ENCODE results near the gene FCRL5. TPM values are rescaled to one million over a fixed set of nuclear protein-coding genes. Genes with fewer than 3 reads are reported as not detected.

Gene FCRL5
- total and polyA plus RNA-seq, 7 donors, result 0.01 to 0.46 (median 0.07) TPM; not detected in 2

DNA sequence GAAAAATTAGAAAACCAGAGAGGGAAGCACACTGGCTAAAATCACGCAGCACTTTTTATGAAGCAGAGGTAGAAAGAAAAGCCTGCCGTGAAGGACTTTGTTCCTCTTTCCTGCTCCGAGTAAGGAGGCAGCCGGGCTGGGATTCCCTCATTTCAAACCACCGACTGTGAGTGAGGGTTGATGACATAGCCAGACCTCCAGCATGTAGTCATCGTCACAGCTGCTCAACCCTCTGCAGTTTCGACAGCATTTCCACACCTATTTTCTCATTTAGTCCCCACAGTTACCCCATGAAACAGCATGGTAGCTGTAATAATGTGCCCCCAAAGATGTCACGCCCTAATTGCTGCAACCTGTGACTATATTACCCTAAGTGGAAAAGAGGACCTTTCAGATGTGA, 35.3 kb downstream of the FCRL5 start:
- TF ChIP-seq, protein P1, sequence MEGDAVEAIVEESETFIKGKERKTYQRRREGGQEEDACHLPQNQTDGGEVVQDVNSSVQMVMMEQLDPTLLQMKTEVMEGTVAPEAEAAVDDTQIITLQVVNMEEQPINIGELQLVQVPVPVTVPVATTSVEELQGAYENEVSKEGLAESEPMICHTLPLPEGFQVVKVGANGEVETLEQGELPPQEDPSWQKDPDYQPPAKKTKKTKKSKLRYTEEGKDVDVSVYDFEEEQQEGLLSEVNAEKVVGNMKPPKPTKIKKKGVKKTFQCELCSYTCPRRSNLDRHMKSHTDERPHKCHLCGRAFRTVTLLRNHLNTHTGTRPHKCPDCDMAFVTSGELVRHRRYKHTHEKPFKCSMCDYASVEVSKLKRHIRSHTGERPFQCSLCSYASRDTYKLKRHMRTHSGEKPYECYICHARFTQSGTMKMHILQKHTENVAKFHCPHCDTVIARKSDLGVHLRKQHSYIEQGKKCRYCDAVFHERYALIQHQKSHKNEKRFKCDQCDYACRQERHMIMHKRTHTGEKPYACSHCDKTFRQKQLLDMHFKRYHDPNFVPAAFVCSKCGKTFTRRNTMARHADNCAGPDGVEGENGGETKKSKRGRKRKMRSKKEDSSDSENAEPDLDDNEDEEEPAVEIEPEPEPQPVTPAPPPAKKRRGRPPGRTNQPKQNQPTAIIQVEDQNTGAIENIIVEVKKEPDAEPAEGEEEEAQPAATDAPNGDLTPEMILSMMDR (IDR thresholded peaks at IDR 0.05), result no peak
- no peaks in the 10 kb centered on the region for H3K4me1 ChIP-seq
- no peak overlapping the region for H3K4me3 ChIP-seq
- 58 to 68% (median 59%) methylated on average over 8 of the region's 8 CpGs for WGBS, 3 donors
- peaks cover 0 to 3% (median 0%) of the 10 kb centered on the region in 3 donors for H3K27me3 ChIP-seq (ENCODE audit: insufficient read depth in 3 of 3, low read length in 2 of 3)
- intact Hi-C loops (cut with DNase I), result no loop called here
- H3K36me3 ChIP-seq (ENCODE audit: insufficient read depth in 1 of 2, low read depth in 1 of 2), result no peaks in the 10 kb centered on the region
- H3K27ac ChIP-seq, result no peak overlapping the region
- ATAC-seq, result no peak
- no peaks in the 10 kb centered on the region for H3K9me3 ChIP-seq
- DNase-seq, result no peak

DNA sequence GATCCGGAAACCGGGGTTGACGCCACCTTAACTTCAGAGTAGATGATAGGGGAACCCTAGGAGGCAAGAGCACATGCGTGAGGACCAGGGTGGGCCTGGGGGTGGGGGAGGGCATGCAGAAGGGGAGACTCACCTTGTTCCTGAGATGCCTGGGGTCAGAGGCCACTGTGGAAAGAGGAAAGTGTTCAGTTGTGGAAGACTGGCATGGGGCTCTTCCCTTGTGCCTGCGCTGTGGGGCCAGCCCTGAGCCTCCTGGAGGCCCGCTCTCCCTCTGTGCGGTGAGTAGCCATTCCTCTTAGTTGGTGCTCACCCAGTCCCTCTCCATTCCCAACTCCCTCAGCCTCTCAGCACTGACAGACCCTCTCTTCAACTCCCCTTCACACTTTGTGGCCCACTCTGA, 36.6 kb downstream of the FCRL5 start:
- Histone ChIP-seq H3K27ac (no peak overlapping the region), H3K4me3 (no peak overlapping the region), H3K36me3 (ENCODE audit: insufficient read depth in 1 of 2, low read depth in 1 of 2) (no peaks in the 10 kb centered on the region), H3K27me3 (ENCODE audit: insufficient read depth in 3 of 3, low read length in 2 of 3) (no peaks in the 10 kb centered on the region), H3K4me1 (no peaks in the 10 kb centered on the region), H3K9me3 (no peaks in the 10 kb centered on the region)
- TF ChIP-seq, protein P1 (IDR thresholded peaks at IDR 0.05), result no peak
- ATAC-seq, result no peak
- 92 to 96% (median 93%) methylated on average over 6 to 7 of the region's 7 CpGs for WGBS, 3 donors
- DNase-seq, result no peak
- intact Hi-C loops (cut with DNase I), result no loop called here

DNA sequence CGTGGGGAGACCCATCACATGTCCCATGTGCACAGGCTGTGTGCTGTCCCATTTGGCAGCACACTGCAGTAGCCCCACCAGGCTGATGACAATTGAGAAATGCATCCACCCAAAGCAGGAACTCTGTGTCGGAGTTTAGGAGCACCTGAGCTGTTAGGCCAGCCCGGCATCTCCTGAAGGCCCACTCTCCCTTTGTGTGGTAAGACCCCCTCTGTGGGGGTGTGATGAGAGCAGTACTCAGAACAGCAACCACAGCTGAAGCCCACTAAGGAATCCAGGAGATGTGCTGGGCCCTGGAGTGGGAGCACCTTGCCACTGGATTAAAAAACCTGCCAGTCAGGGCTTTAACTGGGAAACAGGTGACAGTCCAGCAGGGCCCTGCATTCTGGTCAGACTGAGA, 37.2 kb downstream of the FCRL5 start:
- H3K4me1 ChIP-seq, result no peaks in the 10 kb centered on the region
- no peaks in the 10 kb centered on the region for H3K36me3 ChIP-seq (ENCODE audit: insufficient read depth in 1 of 2, low read depth in 1 of 2)
- ATAC-seq (no peak), DNase-seq (no peak)
- TF ChIP-seq, protein P1 (IDR thresholded peaks at IDR 0.05), result no peak
- H3K9me3 ChIP-seq, result no peaks in the 10 kb centered on the region
- WGBS, 3 donors, result 80 to 87% (median 83%) methylated on average over 3 of the region's 3 CpGs
- H3K27ac ChIP-seq, result no peak overlapping the region
- intact Hi-C loops (cut with DNase I), result no loop called here
- no peak overlapping the region for H3K4me3 ChIP-seq
- H3K27me3 ChIP-seq (ENCODE audit: insufficient read depth in 3 of 3, low read length in 2 of 3), result no peaks in the 10 kb centered on the region

DNA sequence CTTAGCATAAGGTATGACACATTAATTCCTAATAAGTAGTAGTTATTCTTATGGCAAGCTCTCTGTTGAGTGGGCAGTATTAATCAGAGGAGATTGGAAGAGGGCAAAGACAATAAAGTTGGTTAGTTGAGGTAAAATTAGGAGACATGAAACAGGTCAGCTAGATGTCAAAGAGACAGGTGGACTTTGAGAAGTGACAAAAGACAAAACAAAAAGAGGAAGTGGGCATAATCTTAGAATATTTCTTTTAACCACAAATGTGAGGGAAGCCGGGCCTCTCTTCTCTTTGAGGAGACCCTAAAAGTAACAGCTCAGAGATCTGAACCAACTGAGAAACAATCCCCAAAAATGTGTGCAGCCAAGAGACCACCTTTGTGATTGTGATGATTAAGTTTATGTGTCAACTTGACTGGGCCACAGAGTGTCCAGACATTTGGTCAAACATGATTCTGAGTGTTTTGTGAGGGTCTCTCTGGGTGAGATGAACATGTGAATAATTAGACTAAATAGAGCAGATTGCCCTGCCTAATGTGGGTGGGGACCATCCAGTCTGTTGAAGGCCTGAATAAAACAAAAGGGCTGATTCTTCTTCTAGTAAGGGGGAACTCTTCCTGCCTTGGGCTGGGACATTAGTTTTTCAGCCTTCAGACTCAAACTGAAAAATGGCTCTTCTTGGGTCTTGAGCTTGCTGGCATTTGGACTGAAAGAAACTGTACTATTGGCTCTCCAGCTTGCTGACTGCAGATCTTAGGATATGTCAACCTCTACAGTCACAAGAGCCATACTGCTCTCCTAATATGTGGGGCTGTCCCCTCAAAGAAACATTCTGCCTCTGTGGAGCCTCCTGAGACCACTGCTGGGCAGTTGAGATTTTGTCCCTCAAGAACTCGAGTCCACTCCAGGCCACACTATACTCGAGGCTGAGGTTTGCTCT, 40.0 kb downstream of the FCRL5 start:
- WGBS, 3 donors, result 82 to 87% (median 85%) methylated on average over 3 of the region's 3 CpGs
- no peaks in the 10 kb centered on the region for H3K4me1 ChIP-seq
- DNase-seq (no peak), ATAC-seq (no peak)
- TF ChIP-seq, protein P1 (IDR thresholded peaks at IDR 0.05), result no peak
- H3K27ac ChIP-seq, result no peak overlapping the region
- no peaks in the 10 kb centered on the region for H3K36me3 ChIP-seq (ENCODE audit: insufficient read depth in 1 of 2, low read depth in 1 of 2)
- no peaks in the 10 kb centered on the region for H3K27me3 ChIP-seq (ENCODE audit: insufficient read depth in 3 of 3, low read length in 2 of 3)
- H3K9me3 ChIP-seq, result no peaks in the 10 kb centered on the region
- H3K4me3 ChIP-seq, result no peak overlapping the region
- intact Hi-C loops (cut with DNase I), result no loop called here

Measured in psoas muscle (tissue), 8 donors.